MM.1S (cell line): ENCODE data around the gene ST7.

Experiments
- CTCF ChIP-seq: fragments of 300-600 bp; sonication (generic); IDR thresholded peaks from 2 replicates; pipeline ENCODE4 v1.5.1; 2016; ENCODE audit warnings: antibody characterized with exemption, low read length, mixed read lengths
- EZH2 ChIP-seq: fragments of 300-600 bp; sonication (generic); optimal IDR thresholded peaks from 2 replicates; pipeline ENCODE3; 2017; ENCODE audit warnings: low read depth, mild to moderate bottlenecking, antibody characterized with exemption, low read length, mixed read lengths

GRCh38 chr7:117004899-117005298 is 51.6 kb downstream of the ST7 start:
- TF ChIP-seq CTCF (no peak), EZH2 (no peak)
